Tibial artery (tissue), 4 donors: ENCODE measurements around the gene CLCN1.
A peak's percentile ranks its signal among the peaks of the same experiment; 100 is the strongest.

Experiments
- DNase-seq, 2 donors: peaks; one replicate each; pipeline ENCODE4 v3.0.0-alpha.2; 2019
- H3K27ac ChIP-seq, 2 donors: fragments of 200-600 bp; sonication (generic) in 1 of 2; 1 replicate in 1 of 2; 2 replicates in 1 of 2; pipeline ENCODE4 v1.5.1; 2018 to 2019; ENCODE audit warnings: mild to moderate bottlenecking in 1 of 2
- H3K27me3 ChIP-seq, 2 donors: fragments of 200-600 bp; sonication (generic) in 1 of 2; one replicate each; pipeline versions ENCODE4 v1.5.1 to v1.6.0; 2016 to 2019
- H3K36me3 ChIP-seq, 3 donors: fragments of 200-600 bp; sonication (generic) in 2 of 3; one replicate each; pipeline ENCODE4 v1.5.1; 2016 to 2019; ENCODE audit warnings: mild to moderate bottlenecking in 2 of 3
- H3K4me1 ChIP-seq, 4 donors: fragments of 200-600 bp; sonication (generic) in 2 of 4; 1 replicate in 3 of 4; 2 replicates in 1 of 4; pipeline ENCODE4 v1.5.1; 2016 to 2019
- H3K4me3 ChIP-seq, 2 donors: fragments of 200-600 bp; sonication (generic) in 1 of 2; 1 replicate in 1 of 2; 2 replicates in 1 of 2; pipeline ENCODE4 v1.5.1; 2018 to 2019; ENCODE audit warnings: mild to moderate bottlenecking in 2 of 2
- H3K9me3 ChIP-seq, 3 donors: fragments of 200-600 bp; sonication (generic) in 1 of 3; one replicate each; pipeline ENCODE4 v1.5.1; 2016 to 2019
- CTCF ChIP-seq, 2 experiments: fragments of 200-600 bp in 1 of 2; fragments of 450-650 bp in 1 of 2; IDR thresholded peaks; one replicate each; pipeline ENCODE4 v1.5.1; 2017 to 2019; ENCODE audit warnings: antibody characterized with exemption in 2 of 2, mild to moderate bottlenecking in 1 of 2, moderate library complexity in 1 of 2
- intact Hi-C: fragments of 100-400 bp; cut with DNase I; formaldehyde crosslinking; loops from one replicate; pipeline ENCODE4 v1.15.0; 2023; ENCODE audit warnings: low total_unique reads

Gene CLCN1

GRCh38 chr7:143385891-143386781, 70.2 kb downstream of the CLCN1 start:
- no peaks in the 10 kb centered on the region for H3K27me3 ChIP-seq
- intact Hi-C loops, result no loop called here
- peaks cover 28 to 54% (median 41%) of the 10 kb centered on the region in 3 donors for H3K36me3 ChIP-seq
- H3K9me3 ChIP-seq, result no peaks in the 10 kb centered on the region
- peak overlapping the region; percentile 96 to 100 for H3K27ac ChIP-seq
- no peak for TF ChIP-seq CTCF (IDR thresholded peaks at IDR 0.05)
- H3K4me1 ChIP-seq, result peaks cover 2 to 88% (median 81%) of the 10 kb centered on the region in 4 donors
- peak overlapping the region; percentile 14 to 69 for H3K4me3 ChIP-seq
- DNase-seq, result peak in 1 of 2 donors; percentile 72

GRCh38 chr7:143387156-143387975, 71.5 kb downstream of the CLCN1 start:
- H3K4me1 ChIP-seq, result peaks cover 5 to 99% (median 92%) of the 10 kb centered on the region in 4 donors
- no peak for DNase-seq
- peaks cover 28 to 51% (median 43%) of the 10 kb centered on the region in 3 donors for H3K36me3 ChIP-seq

GRCh38 chr7:143388051-143388450, 72.1 kb downstream of the CLCN1 start:
- Histone ChIP-seq H3K27ac (peak overlapping the region; percentile 96 to 100), H3K9me3 (no peaks in the 10 kb centered on the region), H3K4me3 (no peak overlapping the region), H3K27me3 (no peaks in the 10 kb centered on the region), H3K4me1 (peaks cover 5 to 100% (median 92%) of the 10 kb centered on the region in 4 donors), H3K36me3 (peaks cover 28 to 48% (median 48%) of the 10 kb centered on the region in 3 donors)
- DNase-seq, result no peak
- intact Hi-C loops, result no loop called here
- no peak for TF ChIP-seq CTCF (IDR thresholded peaks at IDR 0.05)

More at GRCh38 chr7:143387156-143387975, 71.5 kb downstream of the CLCN1 start:
- peak overlapping the region; percentile 96 to 100 for H3K27ac ChIP-seq
- no peaks in the 10 kb centered on the region for H3K27me3 ChIP-seq
- H3K9me3 ChIP-seq, result no peaks in the 10 kb centered on the region
- no peak for TF ChIP-seq CTCF (IDR thresholded peaks at IDR 0.05)
- intact Hi-C loops, result no loop called here
- peak overlapping the region in 1 of 2 donors; percentile 69 for H3K4me3 ChIP-seq

GRCh38 chr7:143388491-143389101, 72.7 kb downstream of the CLCN1 start:
- Histone ChIP-seq H3K4me1 (peaks cover 5 to 100% (median 92%) of the 10 kb centered on the region in 4 donors), H3K27me3 (no peaks in the 10 kb centered on the region), H3K4me3 (no peak overlapping the region), H3K9me3 (no peaks in the 10 kb centered on the region), H3K27ac (peak overlapping the region; percentile 96 to 100), H3K36me3 (peaks cover 28 to 52% (median 52%) of the 10 kb centered on the region in 3 donors)
- TF ChIP-seq CTCF (IDR thresholded peaks at IDR 0.05), result no peak
- DNase-seq, result no peak
- intact Hi-C loops, result no loop called here
